Effector CD8-positive, alpha-beta T cell (primary cell): ENCODE measurements around the gene DCST2.

Experiments used
- DNase-seq: peaks from one replicate; lab custom pipeline; 2025; lab: John Stamatoyannopoulos, UW

Gene DCST2

DNA sequence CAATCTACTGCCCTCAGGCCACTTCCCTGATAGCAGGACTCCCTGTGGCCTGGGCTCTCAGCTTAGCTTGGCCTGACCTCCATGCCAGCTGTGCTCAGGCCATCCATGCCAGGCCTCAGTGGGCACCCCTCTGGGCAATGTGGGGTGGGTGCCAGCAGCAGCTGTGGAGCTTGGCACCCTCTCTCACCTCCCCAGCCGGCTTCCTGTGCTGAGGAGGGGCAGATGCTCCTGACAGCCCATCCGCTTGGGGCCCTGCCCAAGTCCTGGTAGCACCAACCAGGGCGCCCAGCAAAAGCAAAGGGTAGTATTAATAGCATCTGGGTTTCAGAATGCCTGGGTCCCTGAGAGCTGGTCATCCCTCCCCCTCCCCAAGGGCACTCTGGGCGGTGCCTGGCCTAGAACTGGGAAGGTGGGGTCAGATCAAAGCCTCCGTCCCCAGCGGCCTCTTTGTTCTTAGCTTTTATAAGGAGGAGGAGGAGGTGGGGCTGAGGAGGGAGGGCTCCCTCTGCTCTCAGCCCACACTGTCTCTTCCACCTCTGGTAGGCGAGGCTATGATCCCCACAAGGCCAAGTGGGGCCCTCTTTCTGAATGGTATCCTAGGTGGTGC is 36.1 kb upstream of the DCST2 start:
- no peak for DNase-seq

GRCh38 chr1:155068599-155068998 is 35.0 kb upstream of the DCST2 start:
- no peak for DNase-seq

DNA sequence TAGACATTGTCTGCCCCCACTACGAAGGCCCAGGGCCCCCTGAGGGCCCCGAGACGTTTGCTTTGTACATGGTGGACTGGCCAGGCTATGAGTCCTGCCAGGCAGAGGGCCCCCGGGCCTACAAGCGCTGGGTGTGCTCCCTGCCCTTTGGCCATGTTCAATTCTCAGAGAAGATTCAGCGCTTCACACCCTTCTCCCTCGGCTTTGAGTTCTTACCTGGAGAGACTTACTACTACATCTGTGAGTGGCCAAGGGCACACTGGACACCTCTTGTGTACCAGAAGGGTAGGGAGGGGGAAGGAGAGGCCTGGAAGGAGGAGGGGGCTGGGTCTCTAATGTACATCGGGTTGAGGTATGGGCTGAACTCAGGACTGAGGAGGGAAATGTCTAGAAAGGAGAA is 33.2 kb upstream of the DCST2 start:
- no peak for DNase-seq

DNA sequence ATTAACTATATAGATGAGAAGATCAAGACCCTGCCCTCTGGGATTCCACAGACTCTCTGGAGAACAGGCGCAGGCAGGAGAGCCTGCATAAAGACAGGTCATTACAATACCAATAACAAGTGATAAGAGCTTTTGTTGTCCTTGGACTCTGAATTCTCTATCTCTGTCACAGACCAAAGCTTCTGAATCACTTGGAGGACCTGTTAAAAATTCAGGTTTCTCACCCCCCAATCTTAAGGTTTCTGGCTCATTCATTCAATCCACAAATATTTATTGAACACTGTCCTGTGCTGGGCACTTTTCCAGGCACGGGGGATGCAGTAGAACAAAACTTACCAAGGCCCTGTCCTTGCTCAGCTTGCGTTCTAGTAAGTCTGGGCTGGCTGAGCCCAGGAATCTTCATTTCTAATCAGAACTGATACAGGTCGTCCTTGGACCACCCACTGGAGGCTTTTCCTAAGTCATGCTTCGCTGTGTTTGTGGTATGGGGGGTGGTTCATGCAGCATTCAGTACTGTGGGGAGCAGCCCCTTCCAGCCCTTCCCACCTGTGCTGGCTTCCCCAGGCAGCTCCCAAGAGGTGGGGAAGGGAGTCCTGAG is 31.4 kb upstream of the DCST2 start:
- DNase-seq = no peak

DNA sequence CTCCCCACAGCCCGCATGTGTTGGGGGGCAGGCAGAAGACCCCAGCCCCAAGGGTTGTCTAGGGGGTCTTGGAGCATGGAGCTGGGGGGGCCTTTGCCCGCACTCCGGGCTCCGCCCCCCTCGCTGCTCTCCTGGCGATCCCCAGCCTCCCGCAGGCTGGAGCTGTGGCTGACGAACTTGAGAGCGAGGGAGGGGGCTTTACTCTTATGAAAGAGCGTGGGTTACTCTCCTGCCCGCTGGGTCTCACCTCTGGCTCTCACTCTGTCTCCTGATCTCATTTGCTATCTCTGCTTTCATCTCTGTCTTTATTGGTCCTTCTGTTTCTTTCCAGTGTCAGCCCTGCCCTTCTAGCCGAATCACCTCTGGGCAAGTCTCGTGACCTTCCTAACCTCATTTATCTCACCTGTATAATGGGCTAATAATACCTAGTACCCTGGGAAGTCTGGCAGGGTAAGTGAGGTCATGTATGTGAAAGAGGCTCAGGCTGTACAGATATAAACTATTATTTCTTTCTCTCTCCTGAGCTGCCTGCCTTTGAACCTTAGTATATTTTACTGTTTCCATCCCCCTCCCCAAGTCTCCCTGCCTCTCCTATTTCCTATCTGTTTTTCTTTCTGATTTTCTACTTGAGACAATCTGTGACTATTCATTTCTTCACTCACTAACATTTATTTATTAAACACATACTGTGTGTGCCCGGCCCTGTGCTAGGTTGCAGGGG is 30.7 kb upstream of the DCST2 start:
- DNase-seq = no peak

DNA sequence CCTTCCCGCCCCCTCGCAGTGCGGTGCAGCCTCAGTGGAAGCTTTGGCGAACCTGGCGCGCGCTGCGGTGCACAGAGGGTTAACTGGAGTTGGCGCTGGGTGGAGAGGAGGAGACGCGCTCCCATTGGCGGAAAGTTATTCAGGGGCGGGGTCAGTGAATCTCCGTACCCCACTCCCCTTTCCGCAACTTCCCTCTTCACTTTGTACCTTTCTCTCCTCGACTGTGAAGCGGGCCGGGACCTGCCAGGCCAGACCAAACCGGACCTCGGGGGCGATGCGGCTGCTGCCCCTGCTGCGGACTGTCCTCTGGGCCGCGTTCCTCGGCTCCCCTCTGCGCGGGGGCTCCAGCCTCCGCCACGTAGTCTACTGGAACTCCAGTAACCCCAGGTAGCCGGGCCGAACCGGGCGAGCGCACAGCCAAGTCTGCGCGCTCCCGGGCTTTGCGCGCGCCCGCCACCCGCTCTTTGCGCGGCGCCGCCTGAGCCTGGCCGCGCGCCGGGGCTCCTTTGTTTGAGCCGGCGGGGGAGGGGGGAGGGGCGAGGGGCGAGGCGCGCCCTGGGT is 30.0 kb upstream of the DCST2 start, which contains the start of gene EFNA4:
Gene EFNA4 (plus strand): TSS at position 191 of the 561 bp plus-strand sequence. CDS start 84 bp downstream, at position 275.
- peak; percentile 68 for DNase-seq

DNA sequence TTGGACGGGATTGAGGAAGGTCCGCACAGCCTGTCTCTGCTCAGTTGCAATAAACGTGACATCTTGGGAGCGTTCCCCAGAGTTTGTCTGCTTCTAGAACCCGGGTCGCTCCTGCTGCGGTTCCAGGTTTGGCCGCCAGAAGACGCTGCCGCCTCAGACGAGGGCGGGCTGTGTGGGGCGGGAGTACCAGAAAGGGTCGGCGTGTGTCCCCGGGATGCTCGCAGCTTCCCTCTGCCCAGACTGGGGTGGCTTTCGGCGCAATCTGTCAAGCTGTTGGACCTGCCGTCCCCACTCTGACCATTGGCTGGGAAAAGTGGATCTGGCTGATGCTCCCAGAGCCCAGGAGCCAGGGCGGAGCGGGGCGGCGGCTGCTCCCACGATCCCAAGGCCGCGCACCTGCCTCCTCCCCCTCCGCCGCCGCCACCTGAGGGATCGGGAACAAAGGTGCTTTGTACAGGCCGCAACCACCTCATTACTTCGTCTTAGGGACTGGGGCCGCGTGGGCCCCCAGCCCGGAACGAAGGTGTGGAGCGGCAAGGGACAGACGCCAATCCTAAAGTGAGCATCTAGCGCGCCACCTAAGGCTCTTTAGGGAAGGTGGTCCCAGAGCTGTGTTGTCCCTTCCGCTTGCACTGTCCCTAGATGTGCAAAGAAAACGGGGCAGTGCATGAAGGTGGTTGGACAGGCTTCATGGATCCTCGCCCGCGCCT is 29.3 kb upstream of the DCST2 start:
- DNase-seq = peak; percentile 54

DNA sequence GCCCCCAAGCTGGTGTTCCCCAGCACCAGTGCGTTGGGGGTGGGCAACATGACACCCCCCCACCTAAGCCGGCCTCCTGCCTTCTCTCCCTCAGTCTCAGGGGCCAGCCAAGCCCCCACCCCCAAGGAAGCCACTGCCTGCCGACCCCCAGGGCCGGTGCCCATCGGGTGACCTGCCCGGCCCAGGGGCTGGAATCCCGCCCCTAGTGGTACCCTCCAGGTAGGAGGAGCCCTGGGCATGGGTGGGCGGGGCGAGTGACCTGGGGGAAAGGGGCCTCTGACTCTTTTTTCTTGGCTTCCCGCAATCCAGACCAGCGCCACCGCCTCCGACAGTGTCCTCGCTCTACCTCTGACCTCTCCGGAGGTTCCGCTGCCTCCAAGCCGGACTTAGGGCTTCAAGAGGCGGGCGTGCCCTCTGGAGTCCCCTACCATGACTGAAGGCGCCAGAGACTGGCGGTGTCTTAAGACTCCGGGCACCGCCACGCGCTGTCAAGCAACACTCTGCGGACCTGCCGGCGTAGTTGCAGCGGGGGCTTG is 28.6 kb upstream of the DCST2 start:
- DNase-seq = no peak

- peak; percentile 92 for DNase-seq
Observed at GRCh38 chr1:155061381-155062150, 28.0 kb upstream of the DCST2 start.

DNA sequence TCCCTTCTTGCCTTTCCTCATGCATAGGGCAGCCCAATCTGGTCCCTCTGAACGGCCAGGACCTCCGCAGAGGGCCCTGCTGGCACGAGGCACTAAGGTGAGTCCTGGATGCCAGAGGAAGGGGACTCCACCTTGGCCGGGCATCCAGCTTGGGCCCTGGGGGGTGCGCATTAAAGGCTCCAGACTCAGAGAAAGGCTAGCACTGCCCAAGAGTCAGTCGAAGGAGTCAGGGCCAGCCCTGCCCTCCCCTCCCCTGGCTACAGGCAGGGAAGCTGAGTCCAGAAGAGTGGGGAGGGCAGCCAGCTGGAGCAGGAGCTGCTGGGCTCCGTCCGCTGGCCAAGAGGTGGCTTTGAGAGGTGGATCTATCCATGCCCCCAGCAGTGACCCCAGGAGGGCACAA is 27.2 kb upstream of the DCST2 start:
- no peak for DNase-seq

- no peak for DNase-seq
Observed at GRCh38 chr1:155057788-155058211, 24.2 kb upstream of the DCST2 start.

DNA sequence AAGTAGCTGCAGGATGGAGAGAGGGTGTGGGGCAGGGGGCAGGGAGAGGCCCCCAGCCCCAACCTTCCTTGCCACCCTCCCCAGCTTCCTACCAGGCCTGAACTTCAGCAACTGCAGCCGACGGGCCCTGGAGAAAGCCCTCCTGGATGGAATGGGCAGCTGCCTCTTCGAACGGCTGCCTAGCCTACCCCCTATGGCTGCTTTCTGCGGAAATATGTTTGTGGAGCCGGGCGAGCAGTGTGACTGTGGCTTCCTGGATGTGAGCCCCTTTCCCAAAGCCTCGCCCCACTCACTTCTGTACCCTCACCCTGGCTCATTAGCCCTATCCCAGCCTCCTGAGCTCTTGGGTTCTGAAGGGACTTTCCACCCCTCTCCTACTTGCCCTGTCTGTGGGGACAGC is 23.5 kb upstream of the DCST2 start:
- DNase-seq = no peak

- DNase-seq = no peak
Observed at GRCh38 chr1:155053531-155054105, 20.0 kb upstream of the DCST2 start.

- no peak for DNase-seq
Observed at GRCh38 chr1:155052439-155053395, 19.1 kb upstream of the DCST2 start.

GRCh38 chr1:155051777-155052398 is 18.3 kb upstream of the DCST2 start:
- DNase-seq = peak; percentile 25

DNA sequence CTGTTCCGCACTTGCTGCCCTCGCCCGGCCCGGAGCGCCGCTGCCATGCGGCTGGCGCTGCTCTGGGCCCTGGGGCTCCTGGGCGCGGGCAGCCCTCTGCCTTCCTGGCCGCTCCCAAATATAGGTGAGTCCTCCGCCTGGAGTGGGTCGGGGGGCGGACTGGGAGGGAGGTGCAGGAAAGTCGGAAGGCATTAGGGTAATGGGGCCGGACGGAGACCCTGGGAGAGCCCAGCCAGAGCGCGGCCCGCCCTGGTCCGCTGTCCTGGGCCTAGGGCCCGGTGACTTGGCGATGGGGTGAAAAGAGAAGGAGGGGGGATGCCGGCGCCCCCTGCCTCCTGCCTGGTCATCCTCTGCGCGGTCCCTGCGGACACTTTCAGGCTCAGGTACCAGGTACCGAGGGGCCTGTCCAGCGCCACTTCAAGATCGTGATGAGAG is 17.8 kb upstream of the DCST2 start:
- DNase-seq = no peak

DNA sequence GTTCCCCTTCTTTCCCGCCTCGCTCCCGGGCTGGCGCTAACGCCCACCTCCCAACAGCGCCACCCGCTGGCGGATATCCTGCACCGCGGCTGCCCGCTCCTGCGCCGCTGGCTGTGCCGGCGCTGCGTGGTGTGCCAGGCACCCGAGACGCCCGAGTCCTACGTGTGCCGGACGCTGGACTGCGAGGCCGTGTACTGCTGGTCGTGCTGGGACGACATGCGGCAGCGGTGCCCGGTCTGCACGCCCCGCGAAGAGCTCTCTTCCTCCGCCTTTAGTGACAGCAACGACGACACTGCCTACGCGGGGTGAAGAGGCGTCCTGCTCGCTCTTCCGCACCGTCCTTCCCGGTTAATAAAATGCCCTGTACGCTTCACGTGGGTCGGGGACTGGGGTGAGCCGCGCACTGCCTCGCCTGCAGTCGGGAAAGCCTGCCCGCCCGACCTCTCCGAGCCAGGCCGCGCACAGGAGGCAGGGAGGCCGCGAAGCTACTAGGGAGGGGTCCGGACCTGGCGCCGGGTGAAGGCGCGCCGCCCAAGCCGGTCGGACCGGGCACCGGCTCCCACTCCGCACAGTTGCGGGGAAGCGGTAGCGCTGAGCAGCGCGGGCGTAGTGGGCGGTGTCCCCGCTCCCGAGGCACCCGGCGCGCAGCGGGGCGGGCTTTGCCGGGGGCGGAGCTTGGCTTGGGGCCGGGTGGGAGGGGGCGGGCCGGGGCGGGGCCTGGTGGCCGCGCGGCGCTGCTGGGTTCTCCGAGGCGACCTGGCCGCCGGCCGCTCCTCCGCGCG is 17.2 kb upstream of the DCST2 start, which contains the start of gene ADAM15:
Gene ADAM15 (plus strand): TSS at position 757 of the 782 bp plus-strand sequence. CDS start 71 bp downstream, outside the sequence.
- peak; percentile 76 for DNase-seq
